ENCODE results near the gene TMEM139.
"Not testable (repeated sequence)": the region's sequence is repeated elsewhere in the genome, so short reads cannot be mapped to it uniquely, and the experiment has no call there.

Gene TMEM139

DNA sequence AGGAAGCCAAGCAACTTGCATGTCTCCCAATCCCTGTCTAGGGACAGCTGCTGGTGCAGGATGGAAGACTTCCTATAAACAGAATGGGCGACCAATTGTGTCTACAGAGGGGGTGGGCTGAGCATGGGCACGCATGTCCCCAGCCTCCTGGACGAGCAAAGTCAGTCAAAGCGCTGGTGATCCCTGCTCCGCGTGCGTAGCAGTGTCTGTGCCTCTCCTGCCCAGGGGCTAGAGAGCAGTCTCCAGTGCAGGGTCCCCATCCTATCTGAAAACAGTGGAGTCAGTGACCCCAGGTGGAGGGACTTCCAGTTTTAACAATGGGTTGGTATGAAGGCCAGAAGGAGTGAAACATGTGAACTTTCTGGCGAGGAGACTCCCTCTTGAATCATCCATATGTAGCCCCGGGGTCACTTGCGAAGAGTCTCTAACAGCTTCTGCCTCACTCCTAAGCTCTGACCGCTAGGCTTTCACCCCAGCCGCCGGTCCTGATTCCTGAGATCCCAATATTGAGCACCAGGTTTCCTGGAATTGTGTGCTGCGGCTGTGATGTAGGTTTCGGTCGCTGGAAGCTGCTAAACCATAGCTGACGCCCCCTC, 2.7 kb downstream of the TMEM139 start:
- Histone ChIP-seq H3K9me3 (ENCODE audit: low read depth, low read length) (peaks cover 3% of the 10 kb centered on the region; the same call in 1 of the 2 replicates), H3K36me3 (ENCODE audit: insufficient read depth, low read length) (peaks cover 21% of the 10 kb centered on the region), H3K9ac (ENCODE audit: insufficient read length) (no peak overlapping the region), H3K27ac (peak overlapping the region; percentile 74; the same call in 1 of the 2 replicates), H3K4me3 (peak overlapping the region; percentile 97)
- DNase-seq (ENCODE audit: low read depth, low spot score): no peak
- TF ChIP-seq FOXP2 (optimal IDR thresholded peaks at IDR 0.05; ENCODE audit: control extremely low read depth, extremely low read length, insufficient read depth) (no peak), EZH2 (IDR thresholded peaks at IDR 0.05) (no peak), POLR2AphosphoS5 (IDR thresholded peaks at IDR 0.05; ENCODE audit: borderline replicate concordance, low read depth, low read length) (no peak)

DNA sequence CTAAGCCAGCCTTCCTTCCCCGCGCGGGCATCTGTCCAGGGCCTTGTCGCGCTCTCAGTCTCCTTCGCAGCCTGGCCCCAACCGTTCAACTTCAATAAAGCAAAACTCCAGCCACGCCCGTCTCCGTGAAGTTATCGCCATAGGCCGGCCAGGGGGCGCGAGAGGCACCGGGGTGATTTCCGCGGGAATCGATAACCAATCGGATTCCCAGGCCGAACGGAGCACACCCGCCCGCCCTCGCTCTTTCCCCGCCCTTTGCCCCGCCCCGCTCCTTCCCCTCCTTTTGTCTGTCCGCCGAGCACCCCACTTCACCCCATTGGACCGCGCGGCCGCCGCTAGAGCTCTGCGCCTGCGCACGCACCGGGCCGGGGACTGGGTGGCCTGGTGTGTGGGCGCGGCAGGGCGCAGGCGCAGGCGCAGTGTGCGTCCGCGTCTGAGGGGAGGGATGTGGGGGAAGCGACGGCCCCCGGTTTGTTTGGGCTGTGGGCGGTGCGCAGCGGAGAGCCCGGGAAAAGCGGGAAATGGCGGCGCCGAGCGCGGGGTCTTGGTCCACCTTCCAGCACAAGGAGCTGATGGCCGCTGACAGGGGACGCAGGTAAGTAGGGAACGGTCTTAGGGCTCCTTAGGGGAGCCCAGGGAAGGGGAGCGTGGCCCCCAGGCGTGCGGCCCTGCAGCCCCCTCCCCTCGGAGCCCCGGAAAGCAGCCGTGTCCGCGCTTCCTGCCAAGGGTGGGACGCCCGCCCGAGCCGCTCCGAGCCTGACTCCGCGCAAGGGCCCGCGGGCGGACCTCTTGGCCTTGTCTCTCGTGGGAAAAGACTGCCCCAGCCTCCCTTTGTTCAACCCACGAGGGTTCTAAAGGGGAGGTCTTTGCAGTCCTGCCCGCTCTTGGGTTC, 3.4 kb downstream of the TMEM139 start, which contains the start of gene CASP2:
Gene CASP2 (plus strand): TSS at position 417 of the 892 bp plus-strand sequence. CDS start 105 bp downstream, at position 522.
- Histone ChIP-seq H3K36me3 (ENCODE audit: insufficient read depth, low read length) (peaks cover 29% of the 10 kb centered on the region), H3K9me3 (ENCODE audit: low read depth, low read length) (peaks cover 3% of the 10 kb centered on the region; the same call in 1 of the 2 replicates)
- DNase-seq (ENCODE audit: low read depth, low spot score): peak; percentile 26

DNA sequence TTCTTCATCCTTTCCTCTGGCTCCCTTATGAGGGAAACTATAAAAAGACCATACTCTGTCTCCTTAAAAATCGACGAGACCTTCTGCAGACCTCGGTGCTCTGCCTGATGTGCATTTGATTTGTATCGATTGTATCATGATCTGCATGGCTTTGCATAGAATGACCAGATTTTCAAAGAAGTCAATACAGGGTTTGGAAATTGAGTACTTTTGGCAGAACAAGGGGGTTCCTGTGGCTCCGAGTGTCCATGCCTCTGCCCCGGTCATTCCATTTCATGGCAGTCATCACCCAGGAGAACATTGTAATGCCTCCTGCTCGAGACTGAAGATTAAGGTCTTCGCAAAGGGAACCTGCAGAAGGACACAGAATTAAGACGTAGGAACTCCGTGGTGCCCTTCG, 4.1 kb downstream of the TMEM139 start:
- peak overlapping the region; percentile 97 for H3K4me3 ChIP-seq
- TF ChIP-seq FOXP2 (optimal IDR thresholded peaks at IDR 0.05; ENCODE audit: control extremely low read depth, extremely low read length, insufficient read depth): no peak
- TF ChIP-seq EZH2 (IDR thresholded peaks at IDR 0.05): no peak
- TF ChIP-seq POLR2AphosphoS5 (IDR thresholded peaks at IDR 0.05; ENCODE audit: borderline replicate concordance, low read depth, low read length): no peak
- H3K9me3 ChIP-seq (ENCODE audit: low read depth, low read length): peaks cover 3% of the 10 kb centered on the region; the same call in 1 of the 2 replicates
- H3K36me3 ChIP-seq (ENCODE audit: insufficient read depth, low read length): peaks cover 35% of the 10 kb centered on the region
- H3K27ac ChIP-seq: 0 out of 2 replicates have a peak overlapping the region, but pooled peaks have one; percentile 76
- peak overlapping the region; percentile 98 for H3K9ac ChIP-seq (ENCODE audit: insufficient read length)
- DNase-seq (ENCODE audit: low read depth, low spot score): no peak

More for the DNA sequence above, 3.4 kb downstream of the TMEM139 start, which contains the start of gene CASP2:
- H3K4me3 ChIP-seq: peak within 1 kb of the TSS; percentile 97
- TF ChIP-seq EZH2 (IDR thresholded peaks at IDR 0.05): no peak
- peak; percentile 92 for TF ChIP-seq POLR2AphosphoS5 (IDR thresholded peaks at IDR 0.05; ENCODE audit: borderline replicate concordance, low read depth, low read length)
- no peak for TF ChIP-seq FOXP2 (optimal IDR thresholded peaks at IDR 0.05; ENCODE audit: control extremely low read depth, extremely low read length, insufficient read depth)
- peak within 1 kb of the TSS; percentile 98 for H3K9ac ChIP-seq (ENCODE audit: insufficient read length)
- peak within 1 kb of the TSS; percentile 76 for H3K27ac ChIP-seq

DNA sequence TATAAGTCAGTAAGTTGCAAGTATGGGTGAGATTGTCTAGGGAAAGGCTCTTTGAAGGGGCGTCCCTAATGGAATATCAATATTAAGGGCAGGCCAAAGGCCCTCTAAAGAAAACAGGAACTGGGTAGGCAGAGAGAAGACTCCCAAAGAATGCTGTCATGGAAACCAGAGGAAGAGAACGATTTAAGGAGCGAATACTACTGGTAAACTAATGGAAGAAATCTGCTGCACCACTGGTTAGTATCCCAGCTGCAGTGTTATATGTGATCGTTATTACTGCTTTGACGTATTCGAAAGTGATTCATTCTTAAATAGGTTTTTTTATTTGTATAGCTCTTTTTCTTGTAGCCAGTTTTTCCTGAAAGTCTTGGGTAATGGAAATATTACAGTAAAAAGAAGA, 4.7 kb downstream of the TMEM139 start:
- peak overlapping the region; percentile 97 for H3K4me3 ChIP-seq
- peaks cover 3% of the 10 kb centered on the region; the same call in 1 of the 2 replicates for H3K9me3 ChIP-seq (ENCODE audit: low read depth, low read length)
- H3K36me3 ChIP-seq (ENCODE audit: insufficient read depth, low read length): peaks cover 41% of the 10 kb centered on the region
- DNase-seq (ENCODE audit: low read depth, low spot score): no peak
- no peak overlapping the region for H3K27ac ChIP-seq
- no peak for TF ChIP-seq FOXP2 (optimal IDR thresholded peaks at IDR 0.05; ENCODE audit: control extremely low read depth, extremely low read length, insufficient read depth)
- no peak for TF ChIP-seq POLR2AphosphoS5 (IDR thresholded peaks at IDR 0.05; ENCODE audit: borderline replicate concordance, low read depth, low read length)
- TF ChIP-seq EZH2 (IDR thresholded peaks at IDR 0.05): no peak
- peak overlapping the region; percentile 98 for H3K9ac ChIP-seq (ENCODE audit: insufficient read length)

DNA sequence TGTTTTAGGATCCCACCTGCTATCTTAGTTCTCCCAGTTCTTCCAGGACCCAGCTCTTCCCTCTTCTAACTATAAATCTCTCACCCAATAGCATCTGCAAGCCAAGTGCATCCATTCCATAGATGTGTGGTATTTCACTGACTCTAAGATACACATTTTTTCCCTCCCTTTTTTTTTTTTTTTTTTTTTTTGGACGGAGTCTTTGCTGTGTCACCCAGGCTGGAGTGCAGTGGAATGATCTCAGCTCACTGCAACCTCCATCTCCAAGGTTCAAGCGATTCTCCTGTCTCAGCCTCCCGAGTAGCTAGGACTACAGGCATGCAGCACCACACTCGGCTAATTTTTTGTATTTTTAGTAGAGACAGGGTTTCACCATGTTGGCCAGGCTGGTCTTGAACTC, 5.1 kb downstream of the TMEM139 start:
- H3K4me3 ChIP-seq: peak overlapping the region; percentile 97
- DNase-seq (ENCODE audit: low read depth, low spot score); H3K9me3 ChIP-seq (ENCODE audit: low read depth, low read length); H3K27ac ChIP-seq: not testable (repeated sequence)
- H3K9ac ChIP-seq (ENCODE audit: insufficient read length): peak overlapping the region; percentile 98
- peaks cover 46% of the 10 kb centered on the region for H3K36me3 ChIP-seq (ENCODE audit: insufficient read depth, low read length)

DNA sequence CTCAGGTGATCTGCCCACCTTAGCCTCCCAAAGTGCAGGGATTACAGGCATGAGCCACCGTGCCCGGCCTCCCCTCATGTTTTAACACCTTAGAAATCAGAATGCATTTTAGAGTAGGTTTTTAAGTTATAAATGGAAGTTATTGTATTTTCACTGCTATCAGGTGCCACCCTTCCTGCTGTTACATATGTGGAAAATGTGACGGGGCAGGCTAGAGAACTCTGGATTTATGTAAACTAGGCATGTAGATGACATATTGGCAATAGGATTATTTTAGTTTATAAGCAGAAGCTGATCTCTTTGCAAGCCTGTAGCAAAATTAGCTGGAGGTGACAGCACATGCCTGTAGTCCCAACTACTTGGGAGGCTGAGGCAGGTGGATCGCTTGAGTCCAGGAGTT, 5.5 kb downstream of the TMEM139 start:
- Histone ChIP-seq H3K36me3 (ENCODE audit: insufficient read depth, low read length) (peaks cover 50% of the 10 kb centered on the region), H3K9me3 (ENCODE audit: low read depth, low read length) (peaks cover 3% of the 10 kb centered on the region; the same call in 1 of the 2 replicates), H3K27ac (no peak overlapping the region), H3K9ac (ENCODE audit: insufficient read length) (no peak overlapping the region), H3K4me3 (peak overlapping the region; percentile 48)
- no peak for DNase-seq (ENCODE audit: low read depth, low spot score)
- no peak for TF ChIP-seq EZH2 (IDR thresholded peaks at IDR 0.05)
- TF ChIP-seq FOXP2 (optimal IDR thresholded peaks at IDR 0.05; ENCODE audit: control extremely low read depth, extremely low read length, insufficient read depth): no peak
- no peak for TF ChIP-seq POLR2AphosphoS5 (IDR thresholded peaks at IDR 0.05; ENCODE audit: borderline replicate concordance, low read depth, low read length)

DNA sequence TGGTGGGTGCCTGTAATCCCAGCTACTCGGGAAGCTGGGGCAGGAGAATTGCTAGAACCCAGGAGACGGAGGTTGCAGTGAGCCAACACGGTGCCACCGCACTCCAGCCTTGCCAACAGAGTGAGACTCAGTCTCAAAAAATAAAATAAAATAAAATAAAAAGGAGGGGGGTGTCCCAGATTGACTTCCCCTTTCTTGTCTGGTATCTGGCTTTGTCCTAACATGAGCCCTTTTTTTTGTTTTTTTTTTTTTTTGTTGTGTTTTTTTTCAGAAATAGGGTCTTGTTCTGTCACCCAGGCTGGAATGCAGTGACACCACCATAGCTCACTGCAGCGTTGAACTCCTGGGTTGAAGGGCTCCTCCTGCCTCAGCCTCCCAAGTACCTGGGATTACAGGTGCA, 8.1 kb downstream of the TMEM139 start:
- TF ChIP-seq EZH2 (IDR thresholded peaks at IDR 0.05): no peak
- TF ChIP-seq POLR2AphosphoS5 (IDR thresholded peaks at IDR 0.05; ENCODE audit: borderline replicate concordance, low read depth, low read length): no peak
- no peak for TF ChIP-seq FOXP2 (optimal IDR thresholded peaks at IDR 0.05; ENCODE audit: control extremely low read depth, extremely low read length, insufficient read depth)
- H3K9me3 ChIP-seq (ENCODE audit: low read depth, low read length): no peaks in the 10 kb centered on the region
- peaks cover 75% of the 10 kb centered on the region for H3K36me3 ChIP-seq (ENCODE audit: insufficient read depth, low read length)
- DNase-seq (ENCODE audit: low read depth, low spot score): no peak
- no peak overlapping the region for H3K27ac ChIP-seq
- H3K9ac ChIP-seq (ENCODE audit: insufficient read length): no peak overlapping the region
- no peak overlapping the region for H3K4me3 ChIP-seq

DNA sequence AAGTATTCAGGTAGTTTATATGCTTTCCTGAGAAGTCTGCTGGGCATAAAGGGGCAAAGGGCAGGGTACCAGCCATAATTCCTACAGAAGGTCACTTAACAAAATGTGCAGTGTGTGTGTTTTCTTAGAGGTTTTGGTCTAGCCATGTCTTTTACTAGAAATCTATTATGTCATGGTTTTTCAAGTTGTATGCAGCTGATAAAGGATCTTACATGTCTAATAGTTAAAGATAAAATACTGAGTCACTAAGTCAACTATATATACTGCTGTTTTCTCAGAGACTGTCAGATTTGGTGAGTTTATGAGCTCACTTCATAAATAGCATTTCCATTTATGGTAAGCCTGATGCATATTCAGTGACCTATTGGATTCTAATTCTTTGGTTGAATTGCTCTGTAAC, 11.1 kb downstream of the TMEM139 start:
- H3K36me3 ChIP-seq (ENCODE audit: insufficient read depth, low read length): peaks cover 97% of the 10 kb centered on the region

More for the DNA sequence above, 11.1 kb downstream of the TMEM139 start:
- H3K4me3 ChIP-seq: peak overlapping the region; percentile 32; the same call in 1 of the 2 replicates
- no peaks in the 10 kb centered on the region for H3K9me3 ChIP-seq (ENCODE audit: low read depth, low read length)
- DNase-seq (ENCODE audit: low read depth, low spot score): no peak
- no peak overlapping the region for H3K9ac ChIP-seq (ENCODE audit: insufficient read length)
- H3K27ac ChIP-seq: peak overlapping the region; percentile 68
- TF ChIP-seq POLR2AphosphoS5 (IDR thresholded peaks at IDR 0.05; ENCODE audit: borderline replicate concordance, low read depth, low read length): no peak
- TF ChIP-seq EZH2 (IDR thresholded peaks at IDR 0.05): no peak
- no peak for TF ChIP-seq FOXP2 (optimal IDR thresholded peaks at IDR 0.05; ENCODE audit: control extremely low read depth, extremely low read length, insufficient read depth)
